ENCODE data around the gene A2M. TPM values are rescaled to one million over a fixed set of nuclear protein-coding genes. Genes with fewer than 3 reads are reported as not detected.
"Not testable (repeated sequence)": the region's sequence is repeated elsewhere in the genome, so short reads cannot be mapped to it uniquely, and the experiment has no call there.

A2M gene
- not detected for total RNA-seq

DNA sequence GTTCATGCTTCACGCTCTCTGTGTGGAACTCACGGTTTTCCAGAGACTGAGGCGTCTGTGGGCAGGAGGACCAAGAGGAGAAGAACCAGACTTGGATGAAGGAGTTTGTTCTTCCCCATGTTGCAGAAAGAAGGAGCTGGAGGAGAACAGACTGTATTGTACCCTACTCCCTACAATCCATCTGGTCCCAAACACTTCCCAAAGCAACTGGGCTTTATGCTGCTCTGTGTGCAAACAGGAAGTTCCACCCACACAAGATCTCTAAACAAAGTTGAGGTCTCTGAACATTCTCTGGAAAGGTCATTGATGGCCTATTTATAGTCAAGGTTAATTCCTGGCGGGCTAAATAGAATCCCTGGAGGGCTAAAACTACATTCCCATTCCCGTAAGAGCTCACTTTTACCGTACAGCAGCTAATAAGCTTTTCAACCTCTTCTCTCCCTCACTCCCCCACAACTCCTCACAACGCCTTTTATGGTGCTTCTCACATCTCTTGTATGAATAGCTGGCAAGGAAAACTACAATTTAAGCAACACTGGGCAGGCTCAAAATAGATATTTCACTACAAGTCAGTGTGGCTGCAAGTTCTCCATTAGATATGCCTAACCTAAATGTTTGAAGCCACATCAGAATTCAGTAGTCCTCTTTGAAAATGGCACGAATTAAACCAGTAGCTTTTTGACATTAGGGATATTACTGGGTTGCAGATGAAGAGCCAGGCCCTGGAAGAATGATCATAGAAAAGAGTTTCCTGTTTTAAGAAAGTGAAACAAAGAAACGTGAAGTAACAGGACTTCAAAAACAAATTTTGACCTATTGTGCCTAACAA, at the start of gene A2M:
Gene A2M (minus strand): TSS at position 189 of the 829 bp plus-strand sequence. CDS start 70 bp downstream, at position 119.
- Histone ChIP-seq H3K9me3 (ENCODE audit: low read depth, low read length) (no peaks in the 10 kb centered on the region), H3K4me1 (ENCODE audit: insufficient read depth, low read length) (peaks cover 30% of the 10 kb centered on the region), H3K4me3 (ENCODE audit: low read length) (no peak within 1 kb of the TSS), H3K27me3 (ENCODE audit: insufficient read depth, low read length) (no peaks in the 10 kb centered on the region)

DNA sequence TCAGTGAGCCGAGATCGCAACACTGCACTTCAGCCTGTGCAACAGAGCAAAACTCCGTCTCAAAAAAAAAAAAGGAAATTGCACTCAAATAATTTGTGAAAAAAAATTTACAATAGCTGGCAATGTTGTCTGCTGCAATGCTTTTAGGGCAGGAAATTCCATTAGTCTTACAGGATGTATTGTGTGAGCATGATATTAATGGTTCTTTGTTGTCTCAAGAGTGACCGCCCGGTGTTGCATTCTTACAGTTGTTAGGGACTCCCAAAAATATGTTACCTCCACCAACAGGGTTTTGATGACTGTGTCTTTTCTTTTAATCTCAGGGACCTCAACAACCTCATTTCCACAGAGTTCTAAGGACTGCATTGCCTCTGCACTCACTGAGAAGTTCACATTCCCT, 47.7 kb upstream of the A2M start:
- H3K27me3 ChIP-seq (ENCODE audit: insufficient read depth, low read length): no peaks in the 10 kb centered on the region
- H3K4me3 ChIP-seq (ENCODE audit: low read length): no peak overlapping the region
- H3K9me3 ChIP-seq (ENCODE audit: low read depth, low read length): no peaks in the 10 kb centered on the region
- no peaks in the 10 kb centered on the region for H3K4me1 ChIP-seq (ENCODE audit: insufficient read depth, low read length)

DNA sequence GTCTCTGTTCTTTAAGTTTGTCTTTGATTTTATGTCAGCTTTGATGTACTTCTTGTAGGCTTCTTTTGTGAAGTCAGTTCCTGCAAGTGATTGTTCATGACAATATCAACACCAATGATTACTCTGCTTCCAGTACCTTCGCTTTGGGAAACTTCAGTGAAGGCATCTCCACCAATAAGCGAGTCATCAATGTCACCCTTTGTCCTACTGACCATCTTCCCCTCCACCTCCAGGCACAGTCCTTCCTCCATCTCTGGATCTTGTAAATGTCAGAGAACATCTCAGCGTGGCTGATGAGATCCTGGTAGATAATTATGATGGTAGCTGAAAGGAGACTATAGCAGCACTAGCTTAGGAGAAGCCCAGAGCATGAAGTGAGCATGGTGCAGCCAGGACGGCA, 40.4 kb upstream of the A2M start:
- H3K27me3 ChIP-seq (ENCODE audit: insufficient read depth, low read length): no peaks in the 10 kb centered on the region
- no peaks in the 10 kb centered on the region for H3K4me1 ChIP-seq (ENCODE audit: insufficient read depth, low read length)
- no peaks in the 10 kb centered on the region for H3K9me3 ChIP-seq (ENCODE audit: low read depth, low read length)
- H3K4me3 ChIP-seq (ENCODE audit: low read length): no peak overlapping the region

DNA sequence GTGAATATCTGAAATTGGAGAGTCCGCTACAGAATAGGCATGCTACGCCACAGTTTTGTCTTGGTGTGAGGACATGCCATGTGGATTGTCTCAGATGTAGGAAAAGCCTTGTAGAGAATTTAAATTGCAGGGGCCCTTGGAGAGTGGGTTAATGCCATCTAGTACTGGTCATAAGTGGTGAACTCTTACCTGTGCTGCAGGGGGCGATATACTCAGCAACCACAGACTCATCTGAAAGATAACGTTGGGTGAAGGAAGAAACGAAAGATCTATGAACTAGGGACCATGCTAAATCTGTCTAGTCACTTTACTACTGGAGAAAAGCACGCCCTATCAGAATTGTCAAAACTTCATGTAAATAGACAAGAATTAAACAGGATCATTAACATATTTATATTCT, 33.7 kb upstream of the A2M start:
- H3K27me3 ChIP-seq (ENCODE audit: insufficient read depth, low read length): no peaks in the 10 kb centered on the region
- no peaks in the 10 kb centered on the region for H3K4me1 ChIP-seq (ENCODE audit: insufficient read depth, low read length)
- H3K9me3 ChIP-seq (ENCODE audit: low read depth, low read length): peaks cover 6% of the 10 kb centered on the region
- H3K4me3 ChIP-seq (ENCODE audit: low read length): no peak overlapping the region

DNA sequence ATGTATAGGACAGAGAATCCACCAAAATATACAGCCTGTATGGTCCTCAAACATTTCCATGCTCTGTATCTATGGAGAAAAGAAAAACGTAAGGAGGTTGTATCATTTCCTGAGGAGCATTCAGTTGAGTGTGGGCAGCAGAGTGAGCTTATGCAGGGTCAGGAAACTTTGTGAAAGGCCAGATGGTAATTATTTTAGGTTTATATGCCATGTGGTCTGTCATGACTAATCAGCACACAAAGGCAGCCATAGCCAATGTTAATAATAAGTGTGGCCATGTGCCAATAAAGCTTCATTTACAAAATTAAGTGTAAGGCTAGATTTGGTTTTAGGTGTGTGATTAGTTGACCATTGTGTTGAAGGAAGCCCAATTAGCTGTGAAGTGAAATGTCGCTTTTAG, 33.2 kb upstream of the A2M start:
- Histone ChIP-seq H3K27me3 (ENCODE audit: insufficient read depth, low read length) (no peaks in the 10 kb centered on the region), H3K4me1 (ENCODE audit: insufficient read depth, low read length) (no peaks in the 10 kb centered on the region), H3K4me3 (ENCODE audit: low read length) (no peak overlapping the region), H3K9me3 (ENCODE audit: low read depth, low read length) (peaks cover 6% of the 10 kb centered on the region)

DNA sequence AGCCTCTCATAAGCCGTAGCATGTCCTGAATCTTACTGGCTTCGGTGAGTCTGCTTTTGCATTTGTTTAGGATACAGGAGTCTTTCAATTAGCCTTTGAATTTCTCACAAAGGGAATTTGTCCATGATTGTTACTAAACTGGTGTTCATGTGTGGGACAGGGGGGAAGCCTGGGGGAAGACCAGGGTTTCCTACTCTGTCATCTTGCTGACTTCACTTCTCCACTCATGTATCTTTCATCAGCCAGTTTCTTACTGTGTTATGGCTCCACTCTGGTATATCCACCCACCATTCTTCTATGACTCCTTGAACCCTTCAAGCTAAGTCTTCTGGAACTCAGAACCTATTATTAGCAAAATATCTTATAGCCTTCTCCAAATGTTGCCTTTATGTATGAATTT, 31.7 kb upstream of the A2M start:
- no peaks in the 10 kb centered on the region for H3K4me1 ChIP-seq (ENCODE audit: insufficient read depth, low read length)
- H3K4me3 ChIP-seq (ENCODE audit: low read length): no peak overlapping the region
- peaks cover 6% of the 10 kb centered on the region for H3K9me3 ChIP-seq (ENCODE audit: low read depth, low read length)
- H3K27me3 ChIP-seq (ENCODE audit: insufficient read depth, low read length): no peaks in the 10 kb centered on the region

DNA sequence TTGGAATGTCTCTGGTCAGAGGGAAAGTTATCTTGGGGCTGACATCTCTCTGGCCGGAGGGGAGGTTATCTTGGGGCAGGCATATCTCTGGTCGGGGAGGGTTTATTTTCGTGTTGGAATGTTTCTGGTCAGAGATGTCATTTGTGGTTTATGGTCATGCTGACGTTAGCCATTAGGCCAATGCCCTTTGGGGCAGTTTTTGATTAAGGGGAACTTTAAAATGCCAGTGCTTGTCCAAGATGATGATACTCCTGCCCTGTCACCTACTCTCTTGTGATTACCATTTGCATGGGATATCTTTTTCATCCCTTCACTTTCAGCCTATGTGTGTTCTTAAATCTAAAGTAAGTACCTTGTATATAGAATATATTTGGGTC, 29.0 kb upstream of the A2M start:
- Histone ChIP-seq H3K4me3 (ENCODE audit: low read length) (no peak overlapping the region), H3K9me3 (ENCODE audit: low read depth, low read length) (peaks cover 6% of the 10 kb centered on the region), H3K27me3 (ENCODE audit: insufficient read depth, low read length) (no peaks in the 10 kb centered on the region), H3K4me1 (ENCODE audit: insufficient read depth, low read length) (no peaks in the 10 kb centered on the region)

DNA sequence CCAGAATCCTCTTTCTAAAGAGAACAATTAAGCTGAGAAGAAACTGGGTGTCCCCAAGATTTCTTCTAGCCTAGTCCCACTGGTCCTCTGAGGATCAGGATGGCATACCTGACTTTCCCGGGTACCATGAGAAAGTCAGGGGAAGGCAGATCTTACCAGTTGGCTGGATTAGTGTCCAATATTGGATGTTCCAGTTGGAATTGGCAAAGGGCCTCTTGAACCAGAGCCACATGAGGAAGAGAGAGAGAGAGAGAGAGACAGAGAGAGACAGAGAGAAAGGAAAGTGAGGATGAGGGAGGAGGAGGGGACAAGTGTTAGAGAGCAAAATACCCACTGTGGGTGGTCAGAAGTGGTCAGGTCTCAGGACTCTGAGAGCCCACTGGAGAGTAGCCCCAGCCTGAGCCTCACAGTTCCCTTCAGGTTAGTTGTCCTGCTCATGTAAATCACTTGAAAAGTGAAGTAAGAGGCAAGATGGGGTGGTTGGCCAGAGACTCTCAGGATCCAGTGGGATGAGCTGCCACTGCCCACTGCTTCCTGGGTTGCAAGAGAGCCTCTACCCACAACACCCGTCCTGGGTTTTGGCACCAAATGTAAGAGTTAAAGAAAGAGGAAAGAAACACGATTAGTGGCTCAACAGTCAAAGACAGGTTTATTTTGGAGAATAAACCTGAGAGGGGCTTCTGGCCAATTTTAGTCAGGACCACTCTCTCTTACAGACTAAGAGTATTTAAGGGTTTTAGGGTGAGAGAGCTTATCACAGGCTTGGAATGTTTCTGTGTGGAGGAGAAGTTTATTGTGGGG, 28.4 kb upstream of the A2M start:
- H3K9me3 ChIP-seq (ENCODE audit: low read depth, low read length): peaks cover 6% of the 10 kb centered on the region
- no peaks in the 10 kb centered on the region for H3K27me3 ChIP-seq (ENCODE audit: insufficient read depth, low read length)
- no peaks in the 10 kb centered on the region for H3K4me1 ChIP-seq (ENCODE audit: insufficient read depth, low read length)
- no peak overlapping the region for H3K4me3 ChIP-seq (ENCODE audit: low read length)

DNA sequence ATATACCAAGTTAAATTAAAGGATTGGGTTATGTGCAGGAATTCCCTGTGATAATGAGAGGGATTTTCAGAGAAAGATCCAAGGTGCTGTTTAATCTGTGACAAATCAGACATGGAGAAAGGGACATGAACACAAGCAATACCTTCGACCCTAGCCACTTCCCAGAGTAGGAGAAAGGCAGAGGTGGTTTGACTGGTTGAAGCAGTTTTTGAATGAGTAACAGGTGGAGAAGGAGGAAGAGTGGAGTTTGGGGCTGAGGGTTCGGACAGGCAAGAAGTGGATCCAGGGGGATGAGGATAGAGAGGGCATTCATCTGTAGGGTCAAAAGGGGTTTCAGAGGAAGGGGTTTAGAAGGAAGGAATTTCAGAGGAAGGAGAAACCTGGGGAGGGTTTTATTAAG, 27.4 kb upstream of the A2M start:
- Histone ChIP-seq H3K4me3 (ENCODE audit: low read length) (no peak overlapping the region), H3K4me1 (ENCODE audit: insufficient read depth, low read length) (no peaks in the 10 kb centered on the region), H3K27me3 (ENCODE audit: insufficient read depth, low read length) (no peaks in the 10 kb centered on the region), H3K9me3 (ENCODE audit: low read depth, low read length) (peaks cover 6% of the 10 kb centered on the region)

DNA sequence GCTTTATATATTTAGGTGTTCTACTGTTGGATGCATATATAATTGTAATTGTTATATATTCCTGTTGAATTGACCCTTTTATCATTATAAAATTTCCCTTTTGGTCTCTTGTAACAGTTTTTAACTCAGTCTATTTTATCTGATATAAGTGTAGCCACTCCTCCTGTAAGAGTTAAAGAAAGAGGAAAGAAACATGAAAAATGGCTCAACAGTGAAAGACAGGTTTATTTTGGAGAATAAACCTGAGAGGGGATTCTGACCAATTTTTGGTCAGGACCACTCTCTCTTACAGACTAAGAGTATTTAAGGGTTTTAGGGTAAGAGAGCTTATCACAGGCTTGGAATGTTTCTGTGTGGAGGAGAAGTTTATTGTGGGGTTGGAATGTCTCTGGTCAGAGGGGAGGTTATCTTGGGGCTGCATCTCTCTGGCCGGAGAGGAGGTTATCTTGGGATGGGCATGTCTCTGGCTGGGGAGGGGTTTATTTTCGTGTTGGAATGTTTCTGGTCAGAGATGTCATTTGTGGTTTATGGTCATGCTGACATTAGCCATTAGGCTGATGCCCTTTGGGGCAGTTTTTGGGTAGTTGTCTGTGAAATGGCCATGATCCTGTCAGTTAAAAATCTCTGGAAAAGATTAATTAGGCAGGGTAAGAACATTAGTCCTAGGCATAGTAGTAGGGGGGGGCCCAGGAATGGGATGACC, 24.0 kb upstream of the A2M start:
- not testable (repeated sequence) for H3K4me1 ChIP-seq (ENCODE audit: insufficient read depth, low read length); H3K27me3 ChIP-seq (ENCODE audit: insufficient read depth, low read length); H3K9me3 ChIP-seq (ENCODE audit: low read depth, low read length); H3K4me3 ChIP-seq (ENCODE audit: low read length)

DNA sequence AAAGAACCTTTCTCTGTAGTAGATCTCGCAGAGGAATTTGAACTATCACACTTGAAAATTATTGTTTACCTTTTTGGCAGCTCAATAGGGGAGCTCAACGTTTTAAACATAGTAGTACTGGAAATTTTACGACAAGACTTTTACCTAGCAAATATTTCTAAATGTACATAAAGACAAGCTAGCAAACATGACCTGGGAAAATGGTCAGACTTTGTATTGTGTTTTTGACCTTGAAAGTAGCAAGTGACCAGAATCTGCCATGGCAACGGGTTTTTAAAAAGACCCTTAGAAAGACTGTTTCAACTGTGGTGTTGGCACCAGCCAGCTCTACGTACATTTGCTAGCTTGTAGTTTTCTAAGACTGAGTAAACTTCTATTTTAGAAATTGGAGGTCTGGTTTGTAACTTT, 20.2 kb upstream of the A2M start:
- Histone ChIP-seq H3K4me3 (ENCODE audit: low read length) (no peak overlapping the region), H3K9me3 (ENCODE audit: low read depth, low read length) (no peaks in the 10 kb centered on the region), H3K27me3 (ENCODE audit: insufficient read depth, low read length) (no peaks in the 10 kb centered on the region), H3K4me1 (ENCODE audit: insufficient read depth, low read length) (no peaks in the 10 kb centered on the region)

DNA sequence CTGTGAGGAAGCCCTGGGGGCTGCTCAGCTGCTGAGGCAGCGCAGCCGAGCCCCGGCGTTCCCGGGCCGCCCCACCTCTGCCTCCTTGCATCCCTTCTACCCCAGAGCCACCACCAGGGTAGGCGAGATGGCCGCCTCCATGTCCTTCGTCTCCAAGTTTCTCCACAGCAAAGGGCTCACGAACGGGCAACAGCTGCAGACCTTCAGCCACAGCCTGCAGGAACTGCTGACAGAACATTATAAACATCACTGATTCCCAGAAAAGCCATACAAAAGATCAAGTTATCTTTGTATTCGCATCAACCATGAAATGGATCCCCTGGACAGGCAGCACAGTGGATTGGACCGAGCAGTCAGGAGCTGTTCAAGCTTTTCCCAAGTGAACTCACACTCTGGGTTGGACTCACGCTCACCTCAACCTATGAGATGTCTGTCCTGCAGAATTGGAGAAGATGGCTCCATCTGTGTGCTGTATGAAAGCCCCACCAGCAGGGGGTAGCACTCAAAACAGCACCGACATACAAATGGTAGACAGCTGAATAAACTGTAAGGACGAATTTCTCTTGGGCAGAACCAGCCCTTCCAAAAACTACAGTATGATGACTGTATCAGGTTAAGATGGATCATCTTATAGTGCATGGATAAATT, 19.4 kb upstream of the A2M start:
- Histone ChIP-seq H3K9me3 (ENCODE audit: low read depth, low read length) (no peaks in the 10 kb centered on the region), H3K4me1 (ENCODE audit: insufficient read depth, low read length) (no peaks in the 10 kb centered on the region), H3K27me3 (ENCODE audit: insufficient read depth, low read length) (no peaks in the 10 kb centered on the region), H3K4me3 (ENCODE audit: low read length) (no peak overlapping the region)

DNA sequence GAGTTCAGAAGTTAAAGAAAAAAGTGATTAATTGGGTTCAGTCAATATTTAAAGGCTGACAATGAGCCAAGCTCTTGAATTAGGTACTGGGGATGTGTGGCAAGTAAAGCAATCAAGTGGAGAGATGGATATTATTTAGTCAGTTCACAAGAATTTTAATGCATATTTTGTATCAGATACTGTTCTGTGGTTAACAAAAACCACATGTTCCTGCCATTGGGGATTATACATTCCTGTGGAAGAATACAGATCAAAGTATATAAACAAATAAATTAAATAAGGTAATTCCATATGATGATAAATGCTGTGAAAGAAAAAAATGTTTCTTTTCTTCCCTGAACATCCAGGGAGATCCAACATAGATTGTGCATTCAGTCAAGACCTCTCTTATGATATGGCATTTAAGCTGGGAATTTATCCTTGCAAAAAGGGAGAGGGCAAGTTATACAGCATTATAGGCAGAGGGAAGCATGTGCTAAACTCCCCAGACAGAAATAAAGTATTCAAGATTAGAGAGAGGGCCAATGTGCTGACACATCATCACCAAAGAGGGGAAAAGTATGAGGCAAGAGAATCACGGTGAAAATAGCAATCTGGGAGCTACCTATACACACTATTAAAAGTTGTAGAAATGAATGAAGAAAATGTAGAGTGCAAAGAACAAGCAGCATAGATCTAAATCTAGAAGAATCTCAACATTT, 17.6 kb upstream of the A2M start:
- H3K27me3 ChIP-seq (ENCODE audit: insufficient read depth, low read length): no peaks in the 10 kb centered on the region
- no peak overlapping the region for H3K4me3 ChIP-seq (ENCODE audit: low read length)
- no peaks in the 10 kb centered on the region for H3K9me3 ChIP-seq (ENCODE audit: low read depth, low read length)
- H3K4me1 ChIP-seq (ENCODE audit: insufficient read depth, low read length): no peaks in the 10 kb centered on the region

DNA sequence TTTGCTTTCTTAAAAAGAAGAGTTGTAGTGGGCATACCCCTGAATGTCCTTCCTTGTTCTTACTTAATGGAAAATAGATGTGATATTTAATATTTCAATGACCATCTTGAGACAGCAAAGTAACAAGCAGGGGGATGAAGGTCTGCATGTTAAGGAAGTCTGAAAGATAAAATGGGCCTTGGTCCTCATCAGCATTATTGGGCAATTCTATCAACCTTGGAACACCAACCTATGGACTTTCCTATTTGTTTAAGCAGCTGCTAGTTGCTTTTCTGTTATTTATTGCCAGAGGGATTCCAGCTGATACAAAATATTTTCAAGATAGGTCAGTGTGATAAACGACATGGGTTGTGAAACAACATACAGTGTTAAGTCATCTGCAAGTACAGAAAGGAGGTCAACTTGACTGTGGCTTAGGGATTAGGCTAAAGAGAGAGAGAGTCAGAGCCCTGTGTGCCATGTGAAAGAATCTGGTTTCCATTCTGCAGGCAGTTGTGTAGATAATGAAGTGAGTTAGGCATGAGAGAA, 16.4 kb upstream of the A2M start:
- H3K4me1 ChIP-seq (ENCODE audit: insufficient read depth, low read length): no peaks in the 10 kb centered on the region
- no peaks in the 10 kb centered on the region for H3K27me3 ChIP-seq (ENCODE audit: insufficient read depth, low read length)
- no peak overlapping the region for H3K4me3 ChIP-seq (ENCODE audit: low read length)
- no peaks in the 10 kb centered on the region for H3K9me3 ChIP-seq (ENCODE audit: low read depth, low read length)
